GM21390 (cell line): Measurements from ENCODE around the gene PLXNA4.

Source experiments
- ATAC-seq: cut with Tn5 transposase; IDR thresholded peaks from one replicate; pipeline ENCODE4 v1.9.1; 2021; ENCODE audit not compliant: unreplicated experiment

Gene PLXNA4

GRCh38 chr7:132476541-132476940, 99.7 kb downstream of the PLXNA4 start:
- no peak for ATAC-seq

- ATAC-seq = no peak
Measured at GRCh38 chr7:132475669-132476116, 100.6 kb downstream of the PLXNA4 start.

GRCh38 chr7:132475037-132475668, 101.1 kb downstream of the PLXNA4 start:
- no peak for ATAC-seq

- no peak for ATAC-seq
Measured at GRCh38 chr7:132472463-132473120, 103.7 kb downstream of the PLXNA4 start.

- no peak for ATAC-seq
Measured at GRCh38 chr7:132471515-132471914, 104.8 kb downstream of the PLXNA4 start.

GRCh38 chr7:132469681-132470080, 106.6 kb downstream of the PLXNA4 start:
- ATAC-seq = no peak

GRCh38 chr7:132469264-132469663, 107.0 kb downstream of the PLXNA4 start:
- ATAC-seq = no peak

- ATAC-seq = no peak
Measured at GRCh38 chr7:132466367-132466766, 109.9 kb downstream of the PLXNA4 start.

GRCh38 chr7:132465516-132465915, 110.8 kb downstream of the PLXNA4 start:
- ATAC-seq = no peak

- no peak for ATAC-seq
Measured at GRCh38 chr7:132464740-132465139, 111.5 kb downstream of the PLXNA4 start.

GRCh38 chr7:132463922-132464321, 112.3 kb downstream of the PLXNA4 start:
- ATAC-seq = no peak

- ATAC-seq = no peak
Measured at GRCh38 chr7:132462478-132462877, 113.8 kb downstream of the PLXNA4 start.

GRCh38 chr7:132461032-132461592, 115.2 kb downstream of the PLXNA4 start:
- no peak for ATAC-seq

GRCh38 chr7:132458729-132459128, 117.5 kb downstream of the PLXNA4 start:
- ATAC-seq = no peak

GRCh38 chr7:132457658-132458057, 118.6 kb downstream of the PLXNA4 start:
- no peak for ATAC-seq

GRCh38 chr7:132456418-132456817, 119.9 kb downstream of the PLXNA4 start:
- no peak for ATAC-seq

GRCh38 chr7:132455378-132455777, 120.9 kb downstream of the PLXNA4 start:
- no peak for ATAC-seq

- no peak for ATAC-seq
Measured at GRCh38 chr7:132453826-132454225, 122.4 kb downstream of the PLXNA4 start.

GRCh38 chr7:132451161-132451560, 125.1 kb downstream of the PLXNA4 start:
- no peak for ATAC-seq

- ATAC-seq = no peak
Measured at GRCh38 chr7:132450696-132451095, 125.6 kb downstream of the PLXNA4 start.

GRCh38 chr7:132450188-132450587, 126.1 kb downstream of the PLXNA4 start:
- no peak for ATAC-seq

- ATAC-seq = no peak
Measured at GRCh38 chr7:132446666-132447278, 129.5 kb downstream of the PLXNA4 start.
